Endodermal cell (in vitro differentiated cells): ENCODE data around the gene ALDOC. TPM values are rescaled to one million over a fixed set of nuclear protein-coding genes. Genes with fewer than 3 reads are reported as not detected.

ENCODE experiments used
- DNase-seq: peaks from one replicate; pipeline ENCODE4 v3.0.0-alpha.2; 2017
- H3K27ac ChIP-seq: 2 replicates; pipeline ENCODE4 v1.5.1; 2013; ENCODE audit warnings: mild to moderate bottlenecking, low read depth, low read length, moderate library complexity
- H3K27me3 ChIP-seq: 2 replicates; pipeline ENCODE4 v1.6.1; 2013; ENCODE audit warnings: mild to moderate bottlenecking, low read length, moderate library complexity; ENCODE audit not compliant: insufficient read depth, control insufficient read depth, poor library complexity, severe bottlenecking
- H3K36me3 ChIP-seq: 2 replicates; pipeline ENCODE4 v1.7.0; 2013; ENCODE audit warnings: mild to moderate bottlenecking, low read length, moderate library complexity; ENCODE audit not compliant: control insufficient read depth, insufficient read depth
- H3K4me1 ChIP-seq: one replicate; pipeline ENCODE4 v1.7.0; 2013; ENCODE audit warnings: low read length; ENCODE audit not compliant: control insufficient read depth, insufficient read depth
- H3K4me3 ChIP-seq: 2 replicates; pipeline ENCODE4 v1.5.1; 2013; ENCODE audit warnings: mild to moderate bottlenecking, low read length, moderate library complexity
- H3K9ac ChIP-seq: 2 replicates; pipeline ENCODE4 v1.6.1; 2013; ENCODE audit warnings: mild to moderate bottlenecking, low read length, moderate library complexity; ENCODE audit not compliant: poor library complexity, severe bottlenecking; ENCODE audit errors: extremely low read depth
- H3K9me3 ChIP-seq: 2 replicates; pipeline ENCODE4 v1.6.1; 2013; ENCODE audit warnings: mild to moderate bottlenecking, low read length, moderate library complexity; ENCODE audit not compliant: control insufficient read depth
- H3K27ac Mint-ChIP-seq: 2 replicates; pipeline ENCODE4 v1.8.0; 2020; ENCODE audit warnings: mixed read lengths
- H3K27me3 Mint-ChIP-seq: 2 replicates; pipeline ENCODE4 v1.8.0; 2021; ENCODE audit warnings: mild to moderate bottlenecking, mixed read lengths; ENCODE audit not compliant: insufficient read depth
- H3K36me3 Mint-ChIP-seq: 2 replicates; pipeline ENCODE4 v1.8.0; 2020; ENCODE audit warnings: low read depth, mixed read lengths
- H3K4me1 Mint-ChIP-seq: 2 replicates; pipeline ENCODE4 v1.8.0; 2020; ENCODE audit warnings: mixed read lengths
- H3K4me3 Mint-ChIP-seq: 2 replicates; pipeline ENCODE4 v1.8.0; 2020; ENCODE audit warnings: mild to moderate bottlenecking, moderate library complexity, mixed read lengths
- H3K9me3 Mint-ChIP-seq: 2 replicates; pipeline ENCODE4 v1.8.0; 2020; ENCODE audit warnings: mild to moderate bottlenecking, mixed read lengths
- WGBS, 2 experiments: methylation state at CpG; one replicate each; pipeline versions ENCODE4 v1.1.5 to v1.1.7; 2013; ENCODE audit warnings: missing lambda C conversion rate in 2 of 2, mixed read lengths in 1 of 2; ENCODE audit not compliant: insufficient coverage in 1 of 2, insufficient read length in 1 of 2; 5-methylcytosine and 5-hydroxymethylcytosine counted together
- total RNA-seq, 2 donors: library from RNA; stranded (reverse); fragmentation: NEBNext Ultra II Directional in 1 of 2; extraction: Animal tissue kit (Norgen Biotek cat#: 25700) in 1 of 2; gene quantifications; 2 replicates in 1 of 2; 3 replicates in 1 of 2; pipeline ENCODE4 v1.2.1, GENCODE V29; 2021
- TF ChIP-seq, protein P1 (sequence below): fragments of 200-600 bp; sonication (generic); conservative IDR thresholded peaks from 2 replicates; pipeline ENCODE4 v1.5.0; 2021; ENCODE audit warnings: antibody characterized with exemption, mild to moderate bottlenecking

ALDOC gene
- total RNA-seq, 2 donors from 2014 or later, result 12.3 to 14.1 TPM

DNA sequence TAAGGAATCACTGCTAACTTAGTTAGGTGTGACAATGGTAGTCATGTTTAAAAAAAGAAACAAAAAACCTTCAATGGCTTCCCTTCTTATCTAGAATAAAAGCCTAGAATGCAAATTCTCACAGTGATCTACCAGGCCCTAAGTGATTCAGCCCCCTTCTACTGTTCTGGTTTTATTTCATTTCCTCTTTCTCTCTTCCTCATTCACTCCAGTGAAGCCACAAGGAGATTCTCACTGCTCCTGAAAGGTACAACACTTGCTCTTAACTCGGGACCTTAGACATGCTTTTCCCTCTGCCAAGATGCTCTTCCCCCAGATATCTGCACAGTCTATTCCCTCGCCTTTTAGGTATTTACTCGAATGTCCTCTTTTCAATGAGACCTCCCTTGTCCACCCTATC, 9.1 kb downstream of the ALDOC start:
- H3K27ac Mint-ChIP-seq, result no peak overlapping the region
- H3K36me3 Mint-ChIP-seq, result peaks cover 29% of the 10 kb centered on the region
- H3K9me3 ChIP-seq, result no peaks in the 10 kb centered on the region
- H3K4me3 ChIP-seq, result no peak overlapping the region
- no peaks in the 10 kb centered on the region for H3K9me3 Mint-ChIP-seq
- H3K4me1 Mint-ChIP-seq, result peaks cover 16% of the 10 kb centered on the region
- no peak overlapping the region for H3K27ac ChIP-seq
- H3K27me3 Mint-ChIP-seq, result peaks cover under 1% of the 10 kb centered on the region
- H3K27me3 ChIP-seq, result no peaks in the 10 kb centered on the region
- no peak overlapping the region for H3K9ac ChIP-seq
- peaks cover 5% of the 10 kb centered on the region for H3K36me3 ChIP-seq
- TF ChIP-seq, protein P1, sequence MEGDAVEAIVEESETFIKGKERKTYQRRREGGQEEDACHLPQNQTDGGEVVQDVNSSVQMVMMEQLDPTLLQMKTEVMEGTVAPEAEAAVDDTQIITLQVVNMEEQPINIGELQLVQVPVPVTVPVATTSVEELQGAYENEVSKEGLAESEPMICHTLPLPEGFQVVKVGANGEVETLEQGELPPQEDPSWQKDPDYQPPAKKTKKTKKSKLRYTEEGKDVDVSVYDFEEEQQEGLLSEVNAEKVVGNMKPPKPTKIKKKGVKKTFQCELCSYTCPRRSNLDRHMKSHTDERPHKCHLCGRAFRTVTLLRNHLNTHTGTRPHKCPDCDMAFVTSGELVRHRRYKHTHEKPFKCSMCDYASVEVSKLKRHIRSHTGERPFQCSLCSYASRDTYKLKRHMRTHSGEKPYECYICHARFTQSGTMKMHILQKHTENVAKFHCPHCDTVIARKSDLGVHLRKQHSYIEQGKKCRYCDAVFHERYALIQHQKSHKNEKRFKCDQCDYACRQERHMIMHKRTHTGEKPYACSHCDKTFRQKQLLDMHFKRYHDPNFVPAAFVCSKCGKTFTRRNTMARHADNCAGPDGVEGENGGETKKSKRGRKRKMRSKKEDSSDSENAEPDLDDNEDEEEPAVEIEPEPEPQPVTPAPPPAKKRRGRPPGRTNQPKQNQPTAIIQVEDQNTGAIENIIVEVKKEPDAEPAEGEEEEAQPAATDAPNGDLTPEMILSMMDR, result no peak
- peak; percentile 5 for DNase-seq
- no peak overlapping the region for H3K4me3 Mint-ChIP-seq
- no peaks in the 10 kb centered on the region for H3K4me1 ChIP-seq
- WGBS, 2 experiments, result 88 to 89% methylated on average over 3 of the region's 3 CpGs

DNA sequence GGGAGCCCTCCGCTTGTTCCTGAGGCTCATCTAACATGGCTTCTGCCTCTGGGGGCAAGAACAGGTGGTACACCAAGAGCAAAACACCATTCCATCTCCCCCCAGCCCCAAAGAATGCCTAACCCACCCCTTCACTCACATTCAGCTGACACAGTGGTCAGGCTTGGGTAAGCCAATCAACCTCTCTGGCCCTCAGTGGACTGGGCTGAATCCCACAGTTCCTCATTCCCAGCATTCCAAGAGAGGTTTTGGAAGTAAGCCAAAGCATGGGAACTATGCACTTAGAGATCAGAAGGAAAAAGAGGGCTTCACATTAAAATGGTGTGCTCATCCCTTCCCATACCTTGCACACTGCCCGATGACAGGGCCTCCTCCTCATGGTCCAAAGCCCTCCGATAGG, 13.2 kb downstream of the ALDOC start:
- Histone ChIP-seq H3K27ac (no peak overlapping the region), H3K27me3 (no peaks in the 10 kb centered on the region), H3K9me3 (no peaks in the 10 kb centered on the region), H3K36me3 (peaks cover 26% of the 10 kb centered on the region), H3K4me1 (no peaks in the 10 kb centered on the region), H3K4me3 (no peak overlapping the region), H3K9ac (no peak overlapping the region)
- Mint-ChIP-seq H3K27ac (peak overlapping the region; percentile 4), H3K36me3 (peaks cover 41% of the 10 kb centered on the region), H3K4me3 (no peak overlapping the region), H3K4me1 (no peaks in the 10 kb centered on the region), H3K9me3 (no peaks in the 10 kb centered on the region), H3K27me3 (no peaks in the 10 kb centered on the region)
- 100% methylated on average over 2 to 3 of the region's 3 CpGs for WGBS, 2 experiments
- DNase-seq, result no peak
- TF ChIP-seq, protein P1, result no peak

DNA sequence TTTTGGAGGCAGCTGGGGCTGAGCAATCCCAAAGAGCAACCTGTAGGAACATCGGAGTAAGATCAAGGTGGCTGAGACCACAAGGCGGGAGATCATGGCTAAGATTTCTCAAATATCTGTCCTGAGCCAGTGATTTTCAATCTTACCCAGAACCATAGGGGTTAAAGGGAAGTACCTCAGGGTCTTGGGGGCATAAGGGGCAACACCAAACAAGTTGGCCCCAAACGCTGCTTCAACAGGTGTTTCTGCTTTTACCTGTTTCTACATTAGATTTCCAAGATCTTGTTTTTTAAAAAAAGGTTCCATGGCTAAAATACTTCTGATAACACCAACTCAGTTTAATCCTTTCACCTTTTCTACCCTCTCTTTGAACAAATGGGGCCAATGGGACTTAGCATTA, 21.7 kb downstream of the ALDOC start:
- no peaks in the 10 kb centered on the region for H3K27me3 ChIP-seq
- H3K27ac Mint-ChIP-seq, result no peak overlapping the region
- 96% methylated on average over 3 of the region's 3 CpGs for WGBS, 2 experiments
- H3K4me1 ChIP-seq, result no peaks in the 10 kb centered on the region
- no peaks in the 10 kb centered on the region for H3K9me3 Mint-ChIP-seq
- peaks cover 18% of the 10 kb centered on the region for H3K4me1 Mint-ChIP-seq
- H3K27ac ChIP-seq, result no peak overlapping the region
- H3K36me3 Mint-ChIP-seq, result peaks cover 51% of the 10 kb centered on the region
- no peak overlapping the region for H3K9ac ChIP-seq
- peaks cover 54% of the 10 kb centered on the region for H3K36me3 ChIP-seq
- H3K27me3 Mint-ChIP-seq, result no peaks in the 10 kb centered on the region
- DNase-seq, result no peak
- H3K4me3 ChIP-seq, result no peak overlapping the region
- H3K4me3 Mint-ChIP-seq, result no peak overlapping the region
- TF ChIP-seq, protein P1, result no peak
- no peaks in the 10 kb centered on the region for H3K9me3 ChIP-seq
